Trophoblast cell (in vitro differentiated cells and primary cell): Measurements from ENCODE around the gene FAM186B.

ENCODE experiments used
- DNase-seq, 2 donors: peaks; one replicate each; pipeline ENCODE4 v3.0.0-alpha.2; 2016
- H2AFZ ChIP-seq: 2 replicates; pipeline ENCODE4 v1.6.1; 2013; ENCODE audit warnings: low read length, moderate library complexity, mild to moderate bottlenecking; ENCODE audit not compliant: insufficient read depth, poor library complexity
- H2AK5ac ChIP-seq: 2 replicates; pipeline ENCODE4 v1.6.1; 2013; ENCODE audit warnings: mild to moderate bottlenecking, low read length
- H2BK120ac ChIP-seq: 2 replicates; pipeline ENCODE4 v1.6.1; 2013; ENCODE audit warnings: low read length, mild to moderate bottlenecking, moderate library complexity; ENCODE audit not compliant: insufficient read depth, poor library complexity
- H2BK12ac ChIP-seq: 2 replicates; pipeline ENCODE4 v1.6.1; 2013; ENCODE audit warnings: mild to moderate bottlenecking, low read length, moderate library complexity
- H2BK5ac ChIP-seq: 2 replicates; pipeline ENCODE4 v1.6.1; 2013; ENCODE audit warnings: low read length, low read depth, moderate library complexity, mild to moderate bottlenecking; ENCODE audit not compliant: poor library complexity
- H3K14ac ChIP-seq: 2 replicates; pipeline ENCODE4 v1.6.1; 2013; ENCODE audit warnings: mild to moderate bottlenecking, low read length
- H3K18ac ChIP-seq: 2 replicates; pipeline ENCODE4 v1.6.1; 2013; ENCODE audit warnings: mild to moderate bottlenecking, low read length
- H3K23ac ChIP-seq: 2 replicates; pipeline ENCODE4 v1.6.1; 2013; ENCODE audit warnings: low read length
- H3K27ac ChIP-seq: 2 replicates; pipeline ENCODE4 v1.5.1; 2013; ENCODE audit warnings: low read depth, mild to moderate bottlenecking, inconsistent platforms, low read length, moderate library complexity
- H3K27me3 ChIP-seq: 2 replicates; pipeline ENCODE4 v1.6.1; 2013; ENCODE audit warnings: inconsistent platforms, mild to moderate bottlenecking, low read length, moderate library complexity; ENCODE audit not compliant: insufficient read depth
- H3K36me3 ChIP-seq, 2 experiments: 1 replicate in 1 of 2; 2 replicates in 1 of 2; pipeline ENCODE4 v1.6.1; 2013; ENCODE audit warnings: low read length in 2 of 2, mild to moderate bottlenecking in 2 of 2, moderate library complexity in 1 of 2; ENCODE audit not compliant: insufficient read depth in 2 of 2, control insufficient read depth in 1 of 2
- H3K4ac ChIP-seq: 2 replicates; pipeline ENCODE4 v1.6.1; 2013; ENCODE audit warnings: low read depth, mild to moderate bottlenecking, low read length, moderate library complexity
- H3K4me1 ChIP-seq, 2 experiments: 1 replicate in 1 of 2; 2 replicates in 1 of 2; pipeline ENCODE4 v1.6.1; 2013; ENCODE audit warnings: low read length in 2 of 2, mild to moderate bottlenecking in 2 of 2, moderate library complexity in 1 of 2; ENCODE audit not compliant: insufficient read depth in 2 of 2, control insufficient read depth in 1 of 2
- H3K4me2 ChIP-seq: 2 replicates; pipeline ENCODE4 v1.6.1; 2013; ENCODE audit warnings: inconsistent platforms, mild to moderate bottlenecking, low read length, moderate library complexity
- H3K4me3 ChIP-seq: 2 replicates; pipeline ENCODE4 v1.5.1; 2013; ENCODE audit warnings: mild to moderate bottlenecking, low read depth, low read length, inconsistent platforms
- H3K79me1 ChIP-seq: one replicate; pipeline ENCODE4 v1.6.1; 2013; ENCODE audit warnings: low read length
- H3K79me2 ChIP-seq: 2 replicates; pipeline ENCODE4 v1.6.1; 2013; ENCODE audit warnings: low read length, mild to moderate bottlenecking; ENCODE audit not compliant: control insufficient read depth, insufficient read depth, poor library complexity
- H3K9ac ChIP-seq: 2 replicates; pipeline ENCODE4 v1.6.1; 2013; ENCODE audit warnings: mild to moderate bottlenecking, low read length
- H3K9me3 ChIP-seq: 2 replicates; pipeline ENCODE4 v1.6.1; 2013; ENCODE audit warnings: low read depth, mild to moderate bottlenecking, control low read depth, inconsistent platforms, low read length; ENCODE audit not compliant: insufficient read depth
- H4K12ac ChIP-seq: 2 replicates; pipeline ENCODE4 v1.6.1; 2013; ENCODE audit warnings: low read depth, mild to moderate bottlenecking, low read length, moderate library complexity
- H4K8ac ChIP-seq: 2 replicates; pipeline ENCODE4 v1.6.1; 2013; ENCODE audit warnings: low read depth, mild to moderate bottlenecking, low read length, moderate library complexity
- H4K91ac ChIP-seq: one replicate; pipeline ENCODE4 v1.6.1; 2013; ENCODE audit warnings: low read depth, mild to moderate bottlenecking, low read length, moderate library complexity
- WGBS: extraction: QIAGEN DNeasy Blood & Tissue Kit; methylation state at CpG from one replicate; pipeline ENCODE4 v1.1.7; 2013; ENCODE audit warnings: missing lambda C conversion rate; ENCODE audit not compliant: insufficient read length, insufficient coverage; ENCODE audit errors: extremely low coverage; 5-methylcytosine and 5-hydroxymethylcytosine counted together

The FAM186B gene

DNA sequence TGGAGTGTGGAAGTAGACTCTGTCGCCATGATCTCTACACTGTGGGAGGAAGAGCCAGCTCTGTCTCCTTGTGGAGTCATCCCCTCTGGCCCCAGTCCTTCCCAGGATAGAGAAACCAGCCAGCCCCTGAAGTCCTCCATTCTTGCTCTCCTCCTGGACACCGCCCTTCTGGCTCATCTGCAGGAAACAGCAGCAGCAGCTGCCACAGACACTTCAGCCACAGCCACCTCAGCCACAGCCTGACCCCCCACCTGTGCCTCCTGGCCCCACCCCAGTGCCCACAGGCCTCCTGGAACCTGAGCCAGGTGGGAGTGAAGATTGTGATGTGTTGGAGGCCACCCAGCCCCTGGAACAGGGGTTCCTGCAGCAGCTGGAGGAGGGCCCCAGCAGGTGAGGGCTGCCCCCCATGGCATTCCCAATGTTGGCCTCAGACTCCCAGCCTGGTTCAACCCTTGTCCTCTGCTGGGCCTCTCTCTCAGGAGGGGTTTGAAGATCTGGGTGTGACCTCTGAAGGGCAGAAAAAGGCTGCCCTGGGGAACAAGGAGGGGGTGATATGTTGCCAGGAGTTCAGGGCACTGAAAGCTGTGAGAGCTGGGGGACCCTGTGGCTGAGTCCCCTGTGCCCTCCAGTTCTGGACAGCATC, 28.4 kb upstream of the FAM186B start:
- Histone ChIP-seq H3K18ac (no peak overlapping the region), H2BK120ac (no peak overlapping the region), H4K91ac (no peak overlapping the region), H3K4me1 (peaks cover 0 to 3% of the 10 kb centered on the region in 2 experiments), H3K23ac (no peak overlapping the region), H3K27ac (no peak overlapping the region), H3K79me2 (no peaks in the 10 kb centered on the region), H2BK5ac (no peak overlapping the region), H3K4me3 (no peak overlapping the region), H4K12ac (no peak overlapping the region), H3K9ac (no peak overlapping the region), H2AK5ac (no peak overlapping the region), H3K4me2 (no peak overlapping the region), H3K36me3 (peaks cover 0 to 4% of the 10 kb centered on the region in 2 experiments), H3K9me3 (no peaks in the 10 kb centered on the region), H3K4ac (no peak overlapping the region), H3K14ac (no peak overlapping the region), H3K27me3 (no peaks in the 10 kb centered on the region), H4K8ac (no peak overlapping the region), H2BK12ac (no peak overlapping the region), H3K79me1 (no peaks in the 10 kb centered on the region), H2AFZ (no peak overlapping the region)
- DNase-seq = no peak
- WGBS = no CpG with 5 or more reads among the region's 2 CpGs

DNA sequence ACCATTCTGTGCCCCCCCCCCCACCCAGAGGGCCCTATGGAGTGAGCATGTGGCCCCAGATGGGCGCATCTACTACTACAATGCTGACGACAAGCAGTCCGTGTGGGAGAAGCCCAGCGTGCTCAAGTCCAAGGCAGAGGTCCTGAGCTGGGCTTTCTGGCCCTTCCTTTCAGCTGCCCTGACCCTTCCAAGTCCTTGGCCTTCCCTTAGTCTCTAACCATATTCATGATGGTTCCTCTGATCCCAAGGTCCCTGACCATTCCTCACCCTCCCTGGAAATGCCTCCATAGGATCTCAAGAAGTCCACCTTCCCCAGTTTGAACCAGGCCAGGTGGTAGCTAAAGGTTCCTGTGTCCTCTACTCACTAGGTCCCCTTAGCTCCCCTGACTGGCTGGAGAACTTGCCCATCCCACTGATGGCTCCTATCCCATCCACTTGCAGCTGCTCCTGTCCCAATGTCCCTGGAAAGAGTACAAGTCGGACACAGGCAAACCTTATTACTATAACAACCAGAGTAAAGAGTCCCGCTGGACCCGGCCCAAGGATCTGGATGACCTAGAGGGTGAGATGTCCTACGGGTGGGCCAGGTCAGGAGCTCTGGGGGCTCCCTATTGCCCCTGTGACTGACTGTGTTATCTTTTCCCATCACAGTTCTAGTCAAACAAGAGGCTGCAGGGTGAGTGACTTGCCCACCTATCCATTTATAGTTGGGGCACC, 27.7 kb upstream of the FAM186B start:
- H3K79me1 ChIP-seq = no peaks in the 10 kb centered on the region
- no peak overlapping the region for H2BK120ac ChIP-seq
- no peak overlapping the region for H4K8ac ChIP-seq
- H2BK5ac ChIP-seq = no peak overlapping the region
- H3K4me3 ChIP-seq = peak overlapping the region; percentile 0
- no peak overlapping the region for H3K18ac ChIP-seq
- no peak overlapping the region for H2AFZ ChIP-seq
- no peak overlapping the region for H3K4ac ChIP-seq
- H3K23ac ChIP-seq = no peak overlapping the region
- H2AK5ac ChIP-seq = no peak overlapping the region
- H3K27me3 ChIP-seq = no peaks in the 10 kb centered on the region
- no peak overlapping the region for H3K4me2 ChIP-seq
- DNase-seq = no peak
- peaks cover 0 to 3% of the 10 kb centered on the region in 2 experiments for H3K4me1 ChIP-seq
- H4K12ac ChIP-seq = no peak overlapping the region
- H2BK12ac ChIP-seq = no peak overlapping the region
- no peaks in the 10 kb centered on the region for H3K9me3 ChIP-seq
- no peak overlapping the region for H3K9ac ChIP-seq
- no peak overlapping the region for H3K14ac ChIP-seq
- no peak overlapping the region for H3K27ac ChIP-seq
- peaks cover 0 to 4% of the 10 kb centered on the region in 2 experiments for H3K36me3 ChIP-seq
- no CpG with 5 or more reads among the region's 8 CpGs for WGBS
- H3K79me2 ChIP-seq = no peaks in the 10 kb centered on the region
- no peak overlapping the region for H4K91ac ChIP-seq

DNA sequence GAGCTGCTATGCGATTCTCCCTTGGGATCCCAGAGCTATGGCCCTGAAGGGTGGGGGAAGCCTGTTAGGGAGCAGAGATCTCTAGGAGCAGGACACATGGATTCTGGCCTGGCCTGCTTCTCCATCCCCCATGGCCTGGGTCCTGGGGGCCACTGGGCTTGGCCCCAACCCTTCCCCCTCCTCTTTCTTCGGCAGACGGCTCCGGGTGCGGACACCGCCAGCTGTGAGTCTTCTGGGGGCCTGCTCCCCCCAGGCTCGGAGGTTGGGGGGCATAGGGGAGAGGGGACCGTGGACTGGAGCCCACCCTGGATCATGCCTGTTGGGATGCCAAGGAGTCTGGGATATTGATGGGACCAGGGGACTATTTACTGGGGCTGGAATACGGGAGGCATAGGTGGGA, 27.0 kb upstream of the FAM186B start:
- H2BK5ac ChIP-seq = no peak overlapping the region
- no peak overlapping the region for H2AFZ ChIP-seq
- H2BK12ac ChIP-seq = no peak overlapping the region
- peaks cover 0 to 2% of the 10 kb centered on the region in 2 experiments for H3K4me1 ChIP-seq
- no CpG with 5 or more reads among the region's 9 CpGs for WGBS
- H4K91ac ChIP-seq = no peak overlapping the region
- H3K9ac ChIP-seq = no peak overlapping the region
- H4K12ac ChIP-seq = no peak overlapping the region
- DNase-seq = no peak
- H4K8ac ChIP-seq = no peak overlapping the region
- no peaks in the 10 kb centered on the region for H3K27me3 ChIP-seq
- H3K79me1 ChIP-seq = no peaks in the 10 kb centered on the region
- H3K4me2 ChIP-seq = no peak overlapping the region
- no peak overlapping the region for H3K14ac ChIP-seq
- no peaks in the 10 kb centered on the region for H3K9me3 ChIP-seq
- no peak overlapping the region for H3K18ac ChIP-seq
- no peak overlapping the region for H2BK120ac ChIP-seq
- no peak overlapping the region for H3K4ac ChIP-seq
- no peak overlapping the region for H2AK5ac ChIP-seq
- no peak overlapping the region for H3K23ac ChIP-seq
- H3K36me3 ChIP-seq = peaks cover 0 to 4% of the 10 kb centered on the region in 2 experiments
- no peak overlapping the region for H3K27ac ChIP-seq
- H3K79me2 ChIP-seq = no peaks in the 10 kb centered on the region
- no peak overlapping the region for H3K4me3 ChIP-seq

DNA sequence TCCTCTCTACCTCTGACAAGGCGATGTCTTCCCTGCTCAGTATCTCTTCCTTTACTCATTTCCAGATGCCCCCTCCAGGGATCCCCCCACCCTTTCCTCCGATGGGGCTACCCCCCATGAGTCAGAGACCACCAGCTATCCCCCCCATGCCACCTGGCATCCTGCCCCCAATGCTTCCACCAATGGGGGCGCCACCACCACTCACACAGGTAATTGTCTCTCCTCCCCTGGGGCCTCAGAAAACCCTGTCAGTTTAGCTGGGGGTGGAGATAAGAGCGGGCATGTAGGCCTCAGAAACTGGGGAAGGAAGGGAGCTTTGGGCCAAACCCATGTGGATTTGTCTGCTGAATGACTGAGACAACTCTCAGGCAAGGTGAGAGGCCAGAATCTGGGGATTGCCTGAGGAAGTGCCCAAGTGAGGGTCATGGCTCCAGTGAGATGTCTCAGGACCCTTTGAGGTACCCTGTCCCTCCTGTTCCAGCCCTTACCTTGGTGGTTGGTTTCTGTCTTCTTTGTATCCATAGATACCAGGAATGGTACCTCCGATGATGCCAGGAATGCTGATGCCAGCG, 26.0 kb upstream of the FAM186B start:
- Histone ChIP-seq H4K8ac (no peak overlapping the region), H2BK120ac (no peak overlapping the region), H3K27ac (no peak overlapping the region), H3K14ac (no peak overlapping the region), H3K79me2 (no peaks in the 10 kb centered on the region), H3K18ac (no peak overlapping the region), H3K4me2 (no peak overlapping the region), H2BK5ac (no peak overlapping the region), H2AK5ac (no peak overlapping the region), H3K27me3 (no peaks in the 10 kb centered on the region), H4K91ac (no peak overlapping the region), H3K4me3 (no peak overlapping the region), H3K9me3 (no peaks in the 10 kb centered on the region), H3K79me1 (no peaks in the 10 kb centered on the region), H4K12ac (no peak overlapping the region), H2BK12ac (no peak overlapping the region), H3K4me1 (no peaks in the 10 kb centered on the region), H3K23ac (no peak overlapping the region), H3K4ac (no peak overlapping the region), H3K36me3 (peaks cover 0 to 4% of the 10 kb centered on the region in 2 experiments), H3K9ac (no peak overlapping the region), H2AFZ (no peak overlapping the region)
- WGBS = no CpG with 5 or more reads among the region's 6 CpGs
- DNase-seq = no peak
